IgD-negative memory B cell (primary cell): ENCODE data around the gene NDFIP1. TPM values are rescaled to one million over a fixed set of nuclear protein-coding genes. Genes with fewer than 3 reads are reported as not detected.
"Not testable (repeated sequence)": the region's sequence is repeated elsewhere in the genome, so short reads cannot be mapped to it uniquely, and the experiment has no call there.

ENCODE experiments used
- H3K27ac Mint-ChIP-seq, 3 donors: one replicate each; pipeline ENCODE4 v1.8.0; 2020 to 2022; ENCODE audit warnings: mild to moderate bottlenecking in 3 of 3, mixed read lengths in 3 of 3, moderate library complexity in 1 of 3
- H3K27me3 Mint-ChIP-seq: one replicate; pipeline ENCODE4 v1.8.0; 2021; ENCODE audit warnings: mixed read lengths
- H3K36me3 Mint-ChIP-seq: one replicate; pipeline ENCODE4 v1.8.0; 2020; ENCODE audit warnings: mild to moderate bottlenecking, mixed read lengths
- H3K4me1 Mint-ChIP-seq, 3 donors: one replicate each; pipeline ENCODE4 v1.8.0; 2020 to 2022; ENCODE audit warnings: mixed read lengths in 3 of 3, mild to moderate bottlenecking in 1 of 3
- H3K4me3 Mint-ChIP-seq, 4 donors: one replicate each; pipeline ENCODE4 v1.8.0; 2020 to 2022; ENCODE audit warnings: mild to moderate bottlenecking in 4 of 4, mixed read lengths in 4 of 4, moderate library complexity in 3 of 4
- H3K9me3 Mint-ChIP-seq, 3 donors: one replicate each; pipeline ENCODE4 v1.8.0; 2020 to 2021; ENCODE audit warnings: mixed read lengths in 3 of 3, mild to moderate bottlenecking in 1 of 3
- polyA plus RNA-seq: library from polyadenylated mRNA; unstranded; fragments of 300-500 nt; fragmentation: Illumina TruSeq; gene quantifications from one replicate; pipeline ENCODE4 v1.2.3, GENCODE V29; 2021

The NDFIP1 gene
- polyA plus RNA-seq, 1 donor from 2014 or later: 21.6 TPM

DNA sequence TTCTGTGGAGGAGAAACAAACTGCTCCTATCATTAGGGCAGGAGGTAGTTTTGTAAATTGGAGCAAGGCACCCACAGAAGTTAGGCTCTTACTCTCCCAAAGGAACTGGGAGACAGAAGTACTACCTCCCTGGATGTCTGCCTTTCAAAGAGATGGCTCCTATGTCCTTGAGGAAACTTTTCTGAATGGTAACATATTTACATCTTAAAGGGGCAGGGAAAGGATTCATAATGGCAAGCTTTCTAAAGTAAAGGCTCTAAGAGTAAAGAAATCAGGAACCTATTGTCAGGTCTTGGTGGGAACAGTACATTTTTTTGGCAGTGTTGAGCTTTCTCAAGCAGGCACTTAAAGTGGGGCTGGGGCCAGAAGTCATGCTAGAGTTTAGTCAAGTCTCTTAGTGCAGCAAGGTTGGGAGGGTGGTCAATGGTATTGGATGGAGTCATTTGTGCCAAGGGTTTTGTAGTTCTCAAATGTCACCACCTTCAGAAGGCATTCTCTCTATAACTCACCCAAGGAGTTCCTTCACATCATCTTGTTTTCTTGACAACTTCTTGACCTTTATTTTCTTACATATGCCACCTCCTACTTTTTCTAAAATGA is 26.3 kb upstream of the NDFIP1 start:
- Mint-ChIP-seq H3K9me3 (no peaks in the 10 kb centered on the region), H3K36me3 (peaks cover 3% of the 10 kb centered on the region), H3K27me3 (peaks cover 16% of the 10 kb centered on the region), H3K4me1 (no peaks in the 10 kb centered on the region), H3K4me3 (no peak overlapping the region), H3K27ac (no peak overlapping the region)

DNA sequence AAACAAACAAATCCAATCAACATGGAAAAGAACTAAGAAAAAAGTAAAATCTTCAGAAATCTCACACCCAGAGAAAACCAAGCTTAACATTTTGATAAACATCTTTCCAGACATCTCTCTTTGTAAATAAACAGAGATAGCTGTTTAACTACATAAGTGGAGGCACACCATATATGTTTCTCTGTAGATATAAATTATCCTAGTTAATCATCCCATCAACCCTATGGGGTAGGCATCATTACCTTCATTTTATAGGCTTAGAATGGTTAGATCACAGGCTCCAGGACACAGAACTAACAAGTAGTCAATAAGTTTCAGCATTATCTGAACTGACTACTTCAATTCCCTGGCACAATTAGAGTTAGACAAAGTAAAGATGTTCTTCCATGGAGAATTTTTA is 22.4 kb upstream of the NDFIP1 start:
- H3K36me3 Mint-ChIP-seq: peaks cover 1% of the 10 kb centered on the region
- no peak overlapping the region for H3K4me3 Mint-ChIP-seq
- peaks cover 0 to 3% (median 0%) of the 10 kb centered on the region in 3 donors for H3K4me1 Mint-ChIP-seq
- peaks cover 24% of the 10 kb centered on the region for H3K27me3 Mint-ChIP-seq
- no peaks in the 10 kb centered on the region for H3K9me3 Mint-ChIP-seq
- H3K27ac Mint-ChIP-seq: no peak overlapping the region

DNA sequence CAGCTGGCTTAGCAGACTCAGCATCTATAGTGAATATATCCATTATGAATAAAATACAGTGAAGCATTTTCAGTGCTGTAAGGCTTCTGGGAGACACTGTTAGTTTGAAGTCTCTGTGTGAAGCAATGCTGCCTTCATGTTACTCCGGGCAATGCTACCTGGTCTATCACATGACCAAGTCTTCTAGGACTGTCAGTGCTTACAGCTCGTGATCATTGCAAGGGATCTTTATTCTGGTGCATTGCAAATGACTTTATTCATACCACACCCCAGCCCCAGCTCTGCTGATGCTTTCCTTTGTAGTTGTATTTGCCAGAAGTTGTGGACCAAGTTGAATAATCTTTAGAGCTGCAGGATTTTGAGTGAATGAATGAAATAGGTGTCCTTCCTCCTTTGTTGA is 21.9 kb upstream of the NDFIP1 start:
- no peak overlapping the region for H3K27ac Mint-ChIP-seq
- H3K4me3 Mint-ChIP-seq: no peak overlapping the region
- H3K36me3 Mint-ChIP-seq: peaks cover 1% of the 10 kb centered on the region
- peaks cover 24% of the 10 kb centered on the region for H3K27me3 Mint-ChIP-seq
- H3K9me3 Mint-ChIP-seq: no peaks in the 10 kb centered on the region
- H3K4me1 Mint-ChIP-seq: peaks cover 0 to 3% (median 0%) of the 10 kb centered on the region in 3 donors

DNA sequence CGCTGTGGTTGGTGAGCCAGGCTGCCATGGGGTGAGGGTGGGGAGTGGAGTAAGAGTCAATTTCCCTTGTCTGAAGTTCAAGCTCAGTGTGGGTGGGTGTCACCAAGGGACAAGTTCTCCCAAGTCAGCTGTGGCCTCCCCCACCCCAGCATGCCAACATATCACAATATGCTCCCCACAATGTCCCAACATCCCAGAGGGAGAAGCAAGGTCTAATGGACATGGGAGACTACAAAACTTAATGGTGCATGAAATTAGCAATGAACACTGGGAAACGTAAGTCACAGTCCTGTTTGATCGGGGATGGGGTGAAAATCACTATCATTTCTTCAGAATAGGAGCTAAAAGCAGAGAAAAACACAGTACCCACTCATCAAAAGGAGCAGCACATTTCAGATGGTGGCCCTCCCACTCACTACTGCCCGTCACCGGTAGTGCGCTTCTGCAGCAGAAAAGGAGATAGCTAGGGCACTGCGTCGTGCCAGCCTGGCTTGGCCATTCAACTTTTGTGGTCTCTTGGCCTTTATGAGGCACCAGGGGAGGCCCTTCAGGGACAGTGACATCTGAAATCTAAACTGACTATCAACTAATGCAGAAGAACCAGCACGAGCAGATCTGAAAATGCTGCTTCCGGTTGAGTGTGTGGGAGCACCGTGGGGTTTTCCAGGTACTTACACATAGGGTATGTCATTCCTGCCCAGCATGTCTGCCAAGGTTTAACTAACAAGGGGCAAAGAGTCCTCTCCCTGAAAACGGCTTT is 20.5 kb upstream of the NDFIP1 start:
- peak overlapping the region in 1 of 4 donors; percentile 30 for H3K4me3 Mint-ChIP-seq
- peaks cover 0 to 3% (median 0%) of the 10 kb centered on the region in 3 donors for H3K4me1 Mint-ChIP-seq
- H3K9me3 Mint-ChIP-seq: no peaks in the 10 kb centered on the region
- peaks cover 24% of the 10 kb centered on the region for H3K27me3 Mint-ChIP-seq
- H3K27ac Mint-ChIP-seq: peak overlapping the region in 1 of 3 donors; percentile 2
- H3K36me3 Mint-ChIP-seq: peaks cover 1% of the 10 kb centered on the region

DNA sequence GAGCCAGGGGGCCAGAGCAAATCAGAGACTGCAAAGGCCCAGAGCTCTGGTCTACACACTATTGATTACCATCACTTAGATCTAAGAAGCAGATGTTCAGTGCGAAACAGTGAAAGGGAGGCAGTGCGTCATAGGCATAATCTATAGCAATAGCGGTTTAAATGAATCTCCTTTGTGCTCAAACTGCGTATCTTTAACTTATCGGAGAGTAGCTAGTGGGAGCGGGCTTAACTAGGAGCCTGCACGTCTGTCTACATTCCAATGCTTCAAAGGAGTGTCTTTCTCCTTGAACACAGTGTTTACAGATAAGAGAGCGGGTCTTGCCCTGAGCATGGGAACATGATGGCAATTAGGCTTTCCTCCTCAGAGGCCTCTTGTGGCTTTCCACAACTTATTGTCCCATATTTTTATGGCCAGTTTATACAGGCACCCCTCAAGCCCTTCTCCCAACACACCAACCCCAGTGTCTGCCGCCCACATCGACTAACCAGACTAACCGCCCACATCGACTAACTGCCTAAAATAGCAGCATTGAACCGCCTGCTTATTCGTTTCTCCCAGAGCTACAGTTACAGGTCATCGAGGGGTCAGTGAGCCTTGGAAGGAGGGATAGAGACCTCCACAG is 19.6 kb upstream of the NDFIP1 start:
- not testable (repeated sequence) for H3K4me3 Mint-ChIP-seq, H3K4me1 Mint-ChIP-seq, H3K9me3 Mint-ChIP-seq, H3K36me3 Mint-ChIP-seq, H3K27ac Mint-ChIP-seq
- H3K27me3 Mint-ChIP-seq: peaks cover 24% of the 10 kb centered on the region

DNA sequence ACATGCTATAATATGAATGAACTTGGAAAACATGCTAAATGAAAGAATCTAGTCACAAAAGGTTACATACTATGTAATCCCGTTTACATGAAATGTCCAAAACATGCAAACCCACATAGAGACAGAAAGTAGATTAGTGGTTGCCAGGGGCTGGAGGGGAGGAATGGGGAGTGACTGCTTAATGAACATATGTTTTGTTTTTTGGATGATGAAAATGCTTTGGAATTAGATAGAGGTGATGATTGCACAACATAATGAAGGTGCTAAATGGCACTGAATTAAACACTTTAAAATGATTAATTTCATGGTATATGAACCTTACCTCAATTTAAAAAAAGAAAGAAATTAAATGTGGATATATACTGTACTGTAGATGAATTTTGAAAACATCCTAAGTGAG is 17.6 kb upstream of the NDFIP1 start:
- Mint-ChIP-seq H3K27ac (no peak overlapping the region), H3K9me3 (no peaks in the 10 kb centered on the region), H3K4me3 (no peak overlapping the region), H3K27me3 (peaks cover 14% of the 10 kb centered on the region), H3K4me1 (peaks cover 6 to 13% (median 9%) of the 10 kb centered on the region in 3 donors), H3K36me3 (peaks cover 1% of the 10 kb centered on the region)

DNA sequence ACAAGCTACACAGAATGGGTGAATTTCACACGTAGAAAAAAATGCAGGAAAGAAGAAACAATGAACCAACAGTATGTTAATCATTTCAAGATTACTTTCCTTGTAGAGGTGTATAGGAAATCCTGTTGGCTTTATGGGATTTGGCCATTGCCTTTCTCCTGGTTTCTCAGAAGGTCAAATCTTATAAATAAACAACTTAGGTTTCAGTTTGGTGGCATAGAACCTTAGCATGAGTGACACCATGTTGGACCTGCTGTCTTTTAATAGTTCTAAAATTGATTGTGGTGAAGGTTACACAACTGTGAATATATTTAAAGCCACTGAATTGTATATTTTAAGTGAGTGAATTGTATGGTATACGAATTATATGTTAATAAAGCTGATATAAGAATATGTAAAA is 16.7 kb upstream of the NDFIP1 start:
- Mint-ChIP-seq H3K4me1 (peaks cover 6 to 13% (median 9%) of the 10 kb centered on the region in 3 donors), H3K27me3 (peaks cover 10% of the 10 kb centered on the region), H3K27ac (no peak overlapping the region), H3K36me3 (peaks cover 3% of the 10 kb centered on the region), H3K4me3 (no peak overlapping the region), H3K9me3 (no peaks in the 10 kb centered on the region)

DNA sequence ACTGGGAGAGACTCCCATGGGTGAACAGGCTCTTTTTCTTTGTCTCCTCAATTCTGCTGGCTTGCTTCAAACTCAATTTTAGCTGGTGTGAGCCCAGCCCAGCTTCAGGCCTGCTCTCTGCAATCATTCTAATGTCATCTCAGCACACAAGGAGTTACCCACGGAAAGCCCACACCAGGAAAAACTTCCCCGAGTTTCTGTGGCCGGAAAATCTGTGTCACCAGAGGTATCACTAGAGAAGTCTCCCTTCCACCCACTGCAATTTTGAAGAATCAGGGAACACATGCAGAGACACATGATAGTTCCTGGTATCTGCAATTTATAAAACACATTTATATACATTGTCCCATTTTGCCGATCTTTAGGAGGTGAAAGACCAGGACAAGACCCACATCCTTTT is 13.5 kb upstream of the NDFIP1 start:
- H3K27me3 Mint-ChIP-seq: peaks cover 4% of the 10 kb centered on the region
- peak overlapping the region in 1 of 4 donors; percentile 67 for H3K4me3 Mint-ChIP-seq
- peaks cover 6 to 10% (median 9%) of the 10 kb centered on the region in 3 donors for H3K4me1 Mint-ChIP-seq
- no peaks in the 10 kb centered on the region for H3K9me3 Mint-ChIP-seq
- peak overlapping the region in 1 of 3 donors; percentile 47 for H3K27ac Mint-ChIP-seq
- H3K36me3 Mint-ChIP-seq: peaks cover 2% of the 10 kb centered on the region

DNA sequence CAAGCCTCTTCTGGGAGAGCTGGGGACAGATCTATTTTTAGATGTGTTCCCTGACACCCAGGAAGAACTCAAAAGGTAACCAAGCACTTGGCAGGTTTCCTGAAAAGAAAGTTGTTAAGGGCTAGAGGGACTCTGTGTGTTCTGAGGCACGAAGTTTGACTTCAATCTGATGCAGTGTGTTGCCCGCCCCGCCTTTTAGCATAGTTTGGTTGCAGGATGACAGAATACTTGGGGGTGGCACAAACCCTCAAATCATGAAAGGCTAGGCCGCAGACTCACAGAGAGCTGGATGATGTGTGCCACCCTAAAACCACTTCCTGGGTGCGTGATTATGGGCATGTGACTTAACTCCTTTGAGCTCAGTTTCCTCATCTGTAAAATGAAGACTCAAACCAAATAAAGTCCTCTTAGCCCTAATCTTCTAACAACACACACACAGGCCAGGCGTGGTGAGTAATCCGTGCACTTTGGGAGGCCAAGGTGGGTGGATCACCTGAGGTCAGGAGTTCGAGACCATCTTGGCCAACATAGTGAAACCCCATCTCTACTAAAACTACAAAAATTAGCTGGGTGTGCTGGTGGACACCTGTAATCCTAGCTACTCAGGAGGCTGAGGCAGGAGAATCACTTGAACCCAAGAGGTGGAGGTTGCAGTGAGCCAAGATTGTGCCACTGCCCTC is 12.8 kb upstream of the NDFIP1 start:
- H3K27ac Mint-ChIP-seq: peak overlapping the region in 2 of 3 donors; percentile 59 to 68
- H3K4me3 Mint-ChIP-seq: peak overlapping the region in 2 of 4 donors; percentile 4 to 67
- peaks cover 5% of the 10 kb centered on the region for H3K27me3 Mint-ChIP-seq
- peaks cover 2% of the 10 kb centered on the region for H3K36me3 Mint-ChIP-seq
- no peaks in the 10 kb centered on the region for H3K9me3 Mint-ChIP-seq
- peaks cover 6 to 10% (median 9%) of the 10 kb centered on the region in 3 donors for H3K4me1 Mint-ChIP-seq

DNA sequence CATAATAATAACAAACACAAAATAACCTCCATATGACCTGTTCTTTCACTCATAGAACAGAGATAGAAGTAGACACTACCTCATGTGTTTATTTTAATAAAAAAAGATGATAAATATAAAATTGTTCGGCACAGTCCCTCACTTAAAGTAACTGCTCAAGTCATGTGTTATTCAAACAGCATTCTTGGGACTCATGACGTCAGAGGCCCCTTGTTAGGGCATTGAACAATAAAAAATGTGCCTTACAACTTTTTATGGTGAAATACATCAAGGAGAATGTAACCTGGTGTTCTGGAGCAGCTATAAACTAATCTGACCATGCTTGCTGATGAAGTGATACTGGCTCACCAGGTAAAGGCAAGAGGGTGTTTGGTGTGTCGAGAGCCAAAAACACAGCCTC is 12.2 kb upstream of the NDFIP1 start:
- Mint-ChIP-seq H3K4me3 (no peak overlapping the region), H3K9me3 (peaks cover 0 to 2% (median 0%) of the 10 kb centered on the region in 3 donors), H3K27ac (no peak overlapping the region), H3K4me1 (peaks cover 6 to 10% (median 9%) of the 10 kb centered on the region in 3 donors), H3K36me3 (peaks cover 2% of the 10 kb centered on the region), H3K27me3 (peaks cover 6% of the 10 kb centered on the region)

DNA sequence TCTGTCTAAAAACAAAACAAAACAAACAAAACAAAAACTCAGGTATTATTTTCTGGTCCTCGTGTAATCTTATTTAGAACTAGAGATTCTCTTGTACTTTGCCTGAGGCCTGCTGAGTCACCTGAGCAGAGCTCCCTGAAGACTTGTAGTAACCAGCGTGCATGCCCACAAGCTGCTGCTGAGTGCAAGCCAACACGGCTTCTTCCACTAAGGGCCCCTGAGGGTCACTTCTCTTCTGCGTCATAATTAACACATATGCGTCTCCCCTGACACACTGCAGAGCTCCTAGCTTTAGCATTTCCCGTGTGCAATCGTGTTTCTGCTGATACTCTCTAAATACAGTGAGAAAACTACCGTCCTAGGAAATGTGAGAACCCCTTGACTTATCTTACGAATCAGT is 10.9 kb upstream of the NDFIP1 start:
- H3K27me3 Mint-ChIP-seq: peaks cover 6% of the 10 kb centered on the region
- peaks cover 6 to 10% (median 9%) of the 10 kb centered on the region in 3 donors for H3K4me1 Mint-ChIP-seq
- H3K27ac Mint-ChIP-seq: peak overlapping the region in 1 of 3 donors; percentile 3
- peaks cover 2% of the 10 kb centered on the region for H3K36me3 Mint-ChIP-seq
- peaks cover 0 to 2% (median 0%) of the 10 kb centered on the region in 3 donors for H3K9me3 Mint-ChIP-seq
- H3K4me3 Mint-ChIP-seq: no peak overlapping the region

DNA sequence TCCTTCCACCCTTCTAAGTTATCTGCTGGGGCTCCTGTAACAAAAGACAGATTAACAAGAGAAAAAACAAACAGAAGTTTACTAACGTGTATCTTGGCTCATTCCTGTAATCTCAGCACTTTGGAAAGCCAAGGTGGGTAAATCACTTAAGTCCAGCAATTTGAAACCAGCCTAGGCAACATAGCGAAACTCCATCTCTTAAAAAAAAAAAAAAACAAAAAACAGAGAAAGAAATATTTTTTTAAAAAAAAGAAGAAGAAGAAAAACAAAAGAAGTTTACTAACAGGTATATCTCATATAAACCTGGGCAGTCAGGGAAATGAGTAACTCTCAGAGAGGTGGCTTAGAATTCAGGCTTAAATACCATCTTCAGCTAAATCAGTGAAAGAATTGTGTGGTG is 10.3 kb upstream of the NDFIP1 start:
- H3K4me3 Mint-ChIP-seq: no peak overlapping the region
- peaks cover 2% of the 10 kb centered on the region for H3K36me3 Mint-ChIP-seq
- peaks cover 0 to 2% (median 0%) of the 10 kb centered on the region in 3 donors for H3K9me3 Mint-ChIP-seq
- peaks cover 6% of the 10 kb centered on the region for H3K27me3 Mint-ChIP-seq
- H3K4me1 Mint-ChIP-seq: peaks cover 6 to 10% (median 9%) of the 10 kb centered on the region in 3 donors
- H3K27ac Mint-ChIP-seq: no peak overlapping the region

DNA sequence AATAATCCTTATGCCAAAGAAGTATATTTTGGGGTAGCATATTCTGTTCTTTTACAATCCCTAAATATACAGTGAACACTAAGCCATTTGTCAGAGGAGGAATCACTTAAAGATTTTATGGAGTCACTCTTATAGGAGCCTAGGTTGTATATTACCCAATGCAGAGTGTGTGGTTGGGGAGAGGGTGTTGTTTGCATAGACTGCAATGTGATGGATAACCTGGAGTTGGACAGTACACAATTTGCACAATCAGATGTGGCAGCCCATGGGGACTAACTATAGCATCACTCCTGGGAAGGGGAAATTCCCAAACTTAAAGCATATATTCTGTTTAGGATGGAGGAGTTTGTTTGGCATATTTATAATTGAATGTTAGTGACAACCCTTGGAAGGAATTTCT is 9.6 kb upstream of the NDFIP1 start:
- Mint-ChIP-seq H3K4me1 (peaks cover 6 to 10% (median 9%) of the 10 kb centered on the region in 3 donors), H3K36me3 (peaks cover 2% of the 10 kb centered on the region), H3K4me3 (no peak overlapping the region), H3K27ac (no peak overlapping the region), H3K27me3 (peaks cover 6% of the 10 kb centered on the region), H3K9me3 (peaks cover 0 to 2% (median 0%) of the 10 kb centered on the region in 3 donors)

DNA sequence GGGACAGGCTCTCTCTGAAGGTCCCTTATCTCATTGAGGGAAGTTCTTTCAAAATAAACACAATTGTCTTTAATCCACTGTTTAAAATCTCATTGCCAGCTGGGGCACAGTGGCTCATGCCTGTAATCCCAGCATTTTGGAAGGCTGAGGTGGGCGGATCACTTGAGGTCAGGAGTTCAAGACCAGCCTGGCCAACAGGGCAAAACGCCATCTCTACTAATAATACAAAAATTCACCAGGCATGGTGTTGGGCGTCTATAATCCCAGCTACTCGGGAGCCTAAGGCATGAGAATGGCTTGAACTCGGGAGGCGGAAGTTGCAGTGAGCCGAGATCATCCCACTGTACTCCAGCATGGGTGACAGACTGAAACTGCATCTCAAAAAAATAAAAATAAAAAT is 8.3 kb upstream of the NDFIP1 start:
- no peak overlapping the region for H3K4me3 Mint-ChIP-seq
- peaks cover 0 to 2% (median 0%) of the 10 kb centered on the region in 3 donors for H3K9me3 Mint-ChIP-seq
- no peak overlapping the region for H3K27ac Mint-ChIP-seq
- peaks cover 6% of the 10 kb centered on the region for H3K27me3 Mint-ChIP-seq
- H3K36me3 Mint-ChIP-seq: peaks cover 2% of the 10 kb centered on the region
- peaks cover 4 to 7% (median 5%) of the 10 kb centered on the region in 3 donors for H3K4me1 Mint-ChIP-seq
